Fibroblast of mammary gland (primary cell): ENCODE measurements around the gene TM2D1.
"Not testable (repeated sequence)": the region's sequence is repeated elsewhere in the genome, so short reads cannot be mapped to it uniquely, and the experiment has no call there.

Experiments used
- DNase-seq: peaks from one replicate; pipeline ENCODE4 v3.0.0-alpha.2; 2010; ENCODE audit warnings: low read depth
- H3K4me3 ChIP-seq: 2 replicates; pipeline ENCODE4 v1.5.1; 2011; ENCODE audit warnings: low read depth, mild to moderate bottlenecking, low read length, moderate library complexity; ENCODE audit not compliant: control insufficient read depth
- TF ChIP-seq, protein P1 (sequence below): conservative IDR thresholded peaks from 2 replicates; pipeline ENCODE4 v1.5.1; 2011; ENCODE audit warnings: low read depth, low read length, inconsistent platforms; ENCODE audit not compliant: control insufficient read depth, insufficient read depth

Gene TM2D1

DNA sequence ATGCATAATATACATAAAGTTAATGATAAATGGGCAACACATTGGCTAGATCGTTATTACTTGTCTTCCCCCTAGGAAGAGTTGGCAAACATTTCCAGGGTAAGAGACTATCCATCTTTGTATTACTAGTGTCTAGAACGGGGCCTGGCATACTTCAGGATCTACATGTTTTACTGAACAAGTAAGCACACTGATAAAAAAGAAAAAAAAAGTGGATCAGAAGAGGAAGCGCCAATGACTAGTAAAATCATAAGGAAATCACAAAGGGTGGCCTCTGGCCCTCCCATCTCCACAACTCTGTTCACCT is 482 bp downstream of the TM2D1 start:
- peak; percentile 13 for DNase-seq
- peak overlapping the region; percentile 100 for H3K4me3 ChIP-seq
- TF ChIP-seq, protein P1, sequence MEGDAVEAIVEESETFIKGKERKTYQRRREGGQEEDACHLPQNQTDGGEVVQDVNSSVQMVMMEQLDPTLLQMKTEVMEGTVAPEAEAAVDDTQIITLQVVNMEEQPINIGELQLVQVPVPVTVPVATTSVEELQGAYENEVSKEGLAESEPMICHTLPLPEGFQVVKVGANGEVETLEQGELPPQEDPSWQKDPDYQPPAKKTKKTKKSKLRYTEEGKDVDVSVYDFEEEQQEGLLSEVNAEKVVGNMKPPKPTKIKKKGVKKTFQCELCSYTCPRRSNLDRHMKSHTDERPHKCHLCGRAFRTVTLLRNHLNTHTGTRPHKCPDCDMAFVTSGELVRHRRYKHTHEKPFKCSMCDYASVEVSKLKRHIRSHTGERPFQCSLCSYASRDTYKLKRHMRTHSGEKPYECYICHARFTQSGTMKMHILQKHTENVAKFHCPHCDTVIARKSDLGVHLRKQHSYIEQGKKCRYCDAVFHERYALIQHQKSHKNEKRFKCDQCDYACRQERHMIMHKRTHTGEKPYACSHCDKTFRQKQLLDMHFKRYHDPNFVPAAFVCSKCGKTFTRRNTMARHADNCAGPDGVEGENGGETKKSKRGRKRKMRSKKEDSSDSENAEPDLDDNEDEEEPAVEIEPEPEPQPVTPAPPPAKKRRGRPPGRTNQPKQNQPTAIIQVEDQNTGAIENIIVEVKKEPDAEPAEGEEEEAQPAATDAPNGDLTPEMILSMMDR: no peak

DNA sequence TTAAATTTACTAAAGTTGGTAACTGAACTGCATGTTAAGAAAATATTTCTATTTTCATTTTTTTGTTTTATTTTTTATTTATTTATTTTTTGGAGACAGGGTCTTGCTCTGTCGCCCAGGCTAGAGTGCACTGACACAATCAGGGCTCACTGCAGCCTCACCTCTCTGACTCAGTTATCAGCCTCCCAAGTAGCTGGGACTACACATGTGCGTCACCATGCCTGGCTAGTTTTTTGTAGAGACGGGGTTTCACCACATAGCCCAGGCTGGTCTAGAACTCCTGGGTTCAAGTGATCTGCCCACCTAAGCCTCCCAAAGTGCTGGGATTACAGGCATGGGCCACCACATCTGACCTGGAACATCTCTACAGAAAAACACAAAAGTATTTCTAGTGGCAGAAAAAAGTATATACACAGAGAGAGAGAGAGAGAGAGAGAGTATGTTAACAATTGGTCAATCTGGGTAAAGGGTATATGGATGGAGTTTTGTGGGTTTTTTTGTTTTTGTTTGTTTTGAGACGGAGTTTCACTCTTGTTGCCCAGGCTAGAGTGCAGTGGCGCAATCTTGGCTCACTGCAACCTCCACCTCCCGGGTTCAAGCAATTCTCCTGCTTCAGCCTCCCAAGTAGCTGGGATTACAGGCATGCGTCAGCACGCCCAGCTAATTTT is 5.8 kb downstream of the TM2D1 start:
- not testable (repeated sequence) for DNase-seq, H3K4me3 ChIP-seq

DNA sequence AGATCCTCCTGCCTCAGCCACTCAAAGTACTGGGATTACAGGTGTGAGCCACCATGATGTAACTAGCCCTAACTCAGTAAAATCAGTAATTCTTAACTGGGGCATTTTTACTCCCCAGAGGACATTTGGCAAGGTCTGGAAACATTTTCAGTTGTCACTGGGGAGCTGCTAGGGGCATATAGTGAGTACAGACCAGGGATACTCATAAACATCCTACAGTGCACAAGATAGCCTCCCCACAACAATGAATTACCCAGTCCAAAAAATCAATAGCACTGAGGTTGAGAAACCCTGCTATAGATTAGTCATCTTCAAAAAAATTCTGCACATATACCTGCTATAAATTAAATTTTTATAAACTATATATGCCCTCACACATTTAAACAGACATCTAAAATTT is 13.0 kb downstream of the TM2D1 start:
- H3K4me3 ChIP-seq: no peak overlapping the region
- TF ChIP-seq, protein P1: no peak
- DNase-seq: no peak

DNA sequence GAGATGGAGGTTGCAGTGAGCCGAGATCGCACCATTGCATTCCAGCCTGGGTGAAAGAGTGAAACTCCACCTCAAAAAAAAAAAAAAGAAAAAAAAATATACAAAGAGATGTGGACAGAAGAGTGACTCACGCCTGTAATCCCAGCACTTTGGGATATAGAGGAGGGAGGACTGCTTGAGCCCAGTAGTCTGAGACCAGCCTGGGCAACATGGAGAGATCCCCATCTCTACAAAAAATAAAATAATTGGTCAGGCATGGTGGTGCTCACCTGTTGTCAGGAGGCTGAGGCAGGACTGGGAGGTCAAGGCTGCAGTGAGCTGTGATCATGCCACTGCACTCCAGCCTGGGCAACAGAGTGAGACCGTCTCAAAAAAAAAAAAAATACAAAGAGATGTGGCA is 13.7 kb downstream of the TM2D1 start:
- not testable (repeated sequence) for H3K4me3 ChIP-seq
- peak; percentile 52 for DNase-seq

DNA sequence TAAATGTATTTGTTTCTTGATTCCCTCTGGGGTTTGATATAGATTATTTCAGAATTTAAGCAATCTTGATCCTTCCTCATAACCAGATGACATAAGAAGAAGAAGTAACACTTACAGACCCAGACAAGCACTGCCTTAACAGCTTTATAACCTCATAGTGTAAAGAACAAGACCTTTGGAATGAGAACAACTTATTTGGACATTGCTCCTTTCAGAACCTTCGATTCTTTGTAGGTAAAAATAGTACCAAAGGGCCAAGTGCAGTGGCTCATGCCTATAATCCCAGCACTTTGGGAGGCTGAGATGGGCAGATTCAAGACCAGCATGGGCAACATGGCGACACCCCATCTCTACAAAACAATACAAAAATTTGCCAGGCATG is 15.0 kb downstream of the TM2D1 start:
- TF ChIP-seq, protein P1: no peak
- DNase-seq: no peak
- H3K4me3 ChIP-seq: no peak overlapping the region

DNA sequence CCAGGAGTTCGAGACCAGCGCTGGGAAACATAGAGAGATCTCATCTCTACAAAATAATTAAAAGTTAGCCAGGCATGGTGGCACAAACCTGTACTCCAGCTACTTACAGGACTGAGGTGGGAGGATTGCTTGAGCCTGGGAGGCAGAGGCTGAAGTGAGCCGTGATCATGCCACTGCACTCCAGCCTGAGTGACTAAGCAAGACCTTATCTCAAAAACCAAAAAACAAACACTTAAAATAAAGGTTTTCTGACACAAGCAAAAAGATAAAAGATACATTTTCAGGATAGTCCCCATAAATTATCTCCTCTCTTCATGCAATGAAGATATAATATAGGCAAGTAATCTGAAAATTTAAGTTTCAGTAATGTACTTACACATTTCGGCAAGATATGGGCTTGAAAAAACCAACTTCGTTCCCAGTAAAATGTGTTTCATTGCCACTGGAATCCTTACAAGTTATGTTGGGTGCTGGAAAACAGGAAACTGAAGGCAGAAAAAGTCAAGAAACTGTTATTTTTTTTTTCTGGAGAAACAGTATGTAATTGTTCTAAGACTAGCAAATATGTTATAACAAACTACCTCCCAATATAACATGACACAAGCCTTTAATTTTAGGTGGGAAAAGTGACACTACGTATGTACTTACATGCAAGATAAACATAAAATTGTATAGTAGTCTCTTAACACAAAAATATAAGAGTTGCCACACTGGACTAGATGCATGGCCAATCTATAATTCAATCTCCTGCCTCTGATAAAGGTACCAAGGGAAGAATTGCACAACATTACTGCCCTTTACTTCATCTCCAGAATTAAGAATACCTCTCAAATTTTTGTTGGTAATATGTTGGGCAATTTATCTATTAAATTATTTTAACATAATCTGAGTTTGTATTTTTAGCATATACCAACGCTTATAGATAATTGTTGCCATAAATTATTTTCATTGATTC is 15.7 kb downstream of the TM2D1 start:
- TF ChIP-seq, protein P1: no peak
- no peak for DNase-seq
- H3K4me3 ChIP-seq: no peak overlapping the region

DNA sequence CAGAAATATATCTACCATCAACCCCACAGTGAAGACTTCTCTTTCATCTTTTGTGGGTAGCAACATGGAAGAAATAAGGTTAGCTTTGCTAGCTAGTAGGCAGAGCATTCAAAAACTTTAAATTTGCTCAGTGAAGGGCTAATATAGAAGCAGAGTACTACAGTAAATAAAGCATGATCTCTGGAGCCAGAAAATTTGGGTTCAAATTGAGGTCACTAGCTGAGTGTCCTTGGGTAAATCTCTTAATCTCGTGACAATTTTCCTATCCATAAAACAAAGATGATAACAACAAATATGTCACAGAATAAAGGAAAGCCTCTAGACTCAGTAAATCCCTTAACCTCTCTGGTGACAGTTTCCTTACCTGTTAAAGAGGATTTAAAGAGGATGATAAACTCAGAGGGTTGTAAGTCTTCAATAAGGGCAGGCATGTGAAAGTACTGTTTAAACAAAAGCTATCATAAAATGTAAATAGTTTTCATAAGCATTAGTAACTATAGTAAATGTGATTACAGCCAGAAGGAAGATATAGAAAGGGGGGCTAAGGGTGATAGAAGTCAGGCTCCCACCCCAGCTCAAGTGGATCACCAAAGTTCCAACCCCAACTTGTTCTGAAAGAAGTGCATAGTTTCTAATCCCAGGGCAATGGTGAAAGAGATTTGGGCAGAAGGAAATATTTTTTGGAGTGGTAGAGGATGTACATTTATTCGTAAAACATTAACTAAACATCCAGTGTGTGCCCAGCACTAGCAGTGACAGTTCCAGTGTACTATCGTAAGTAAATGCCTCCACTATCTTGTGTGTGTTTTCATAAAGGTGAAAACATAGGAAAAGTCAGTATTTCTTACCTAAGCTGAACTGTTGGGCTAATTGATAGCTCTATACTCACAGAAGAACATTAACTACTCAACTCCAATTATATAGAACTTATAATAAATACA is 24.8 kb downstream of the TM2D1 start:
- no peak overlapping the region for H3K4me3 ChIP-seq
- TF ChIP-seq, protein P1: no peak
- no peak for DNase-seq
